GM18526 (cell line): ENCODE results near the gene LBHD1.
A peak's percentile ranks its signal among the peaks of the same experiment; 100 is the strongest.

Experiments
- POLR2A ChIP-seq: IDR thresholded peaks from 3 replicates; pipeline ENCODE4 v1.6.1; 2011; ENCODE audit not compliant: insufficient read length; ENCODE audit errors: extremely low read depth

Gene LBHD1

GRCh38 chr11:62671608-62672389 is at the start of gene LBHD1, which contains the start of gene UQCC3:
Gene LBHD1, minus strand, starts transcription at chr11:62672267. Its CDS starts 2,236 bp downstream, at chr11:62670031.
Gene UQCC3, plus strand, starts transcription at chr11:62671673. Its CDS starts 73 bp downstream, at chr11:62671746.
- peak; percentile 81 for TF ChIP-seq POLR2A

- TF ChIP-seq POLR2A, result no peak
Observed at GRCh38 chr11:62719302-62719978, 47.4 kb upstream of the LBHD1 start.

- no peak for TF ChIP-seq POLR2A
Observed at GRCh38 chr11:62716816-62717215, 44.7 kb upstream of the LBHD1 start.

GRCh38 chr11:62716206-62716605 is 44.1 kb upstream of the LBHD1 start:
- no peak for TF ChIP-seq POLR2A

GRCh38 chr11:62715150-62716130 is 43.4 kb upstream of the LBHD1 start:
- TF ChIP-seq POLR2A, result no peak

- no peak for TF ChIP-seq POLR2A
Observed at GRCh38 chr11:62713343-62713742, 41.3 kb upstream of the LBHD1 start.

- no peak for TF ChIP-seq POLR2A
Observed at GRCh38 chr11:62712861-62713260, 40.8 kb upstream of the LBHD1 start.

- no peak for TF ChIP-seq POLR2A
Observed at GRCh38 chr11:62712276-62712812, 40.3 kb upstream of the LBHD1 start.

- TF ChIP-seq POLR2A, result no peak
Observed at GRCh38 chr11:62710001-62710345, 37.9 kb upstream of the LBHD1 start.

- TF ChIP-seq POLR2A, result peak; percentile 58
Observed at GRCh38 chr11:62709247-62710000, 37.4 kb upstream of the LBHD1 start.

GRCh38 chr11:62708793-62709192 is 36.7 kb upstream of the LBHD1 start:
- TF ChIP-seq POLR2A, result no peak

GRCh38 chr11:62708392-62708791 is 36.3 kb upstream of the LBHD1 start:
- TF ChIP-seq POLR2A, result no peak

- no peak for TF ChIP-seq POLR2A
Observed at GRCh38 chr11:62707277-62707861, 35.3 kb upstream of the LBHD1 start, which contains the start of the genes BSCL2 and GNG3. Gene BSCL2, minus strand, starts transcription at chr11:62707424. Its CDS starts 229 bp downstream, at chr11:62707195. Gene GNG3, plus strand, starts transcription at chr11:62707676. Its CDS starts 620 bp downstream, at chr11:62708296.

- TF ChIP-seq POLR2A, result no peak
Observed at GRCh38 chr11:62706850-62707247, 34.8 kb upstream of the LBHD1 start.
